ENCODE data around the gene CNPY1. TPM values are rescaled to one million over a fixed set of nuclear protein-coding genes. Genes with fewer than 3 reads are reported as not detected.
"Not testable (repeated sequence)": the region's sequence is repeated elsewhere in the genome, so short reads cannot be mapped to it uniquely, and the experiment has no call there.

The CNPY1 gene
- total RNA-seq, 1 donor from 2014 or later: not detected

DNA sequence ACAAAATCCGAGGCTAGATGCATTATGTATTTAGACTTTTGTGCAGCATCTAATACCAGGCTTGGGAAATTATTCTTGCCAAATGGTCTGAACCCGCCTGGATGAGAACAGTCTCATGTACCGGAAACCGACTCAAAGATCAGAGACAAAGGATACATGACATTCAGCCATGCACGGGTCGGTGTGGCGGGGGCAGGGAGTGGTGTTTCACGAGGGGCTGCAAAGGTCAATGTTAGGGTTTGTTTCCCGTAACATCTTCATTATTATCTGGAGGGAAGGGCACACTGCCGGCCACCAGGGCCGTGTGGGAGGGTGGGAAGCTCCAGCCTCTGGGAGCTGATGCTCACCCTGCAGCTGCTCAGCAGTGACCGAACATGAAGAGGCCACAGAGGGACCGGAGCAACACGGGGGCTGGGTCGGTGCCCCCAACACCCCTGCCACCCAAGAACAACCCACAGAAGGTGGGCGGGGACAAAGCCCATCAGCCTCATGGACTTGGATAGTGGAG lies 23.1 kb downstream of the CNPY1 start:
- Mint-ChIP-seq H3K4me3 (ENCODE audit: unreplicated experiment) (no peak overlapping the region), H3K27me3 (ENCODE audit: unreplicated experiment) (peaks cover 8% of the 10 kb centered on the region), H3K36me3 (ENCODE audit: unreplicated experiment) (peaks cover 5% of the 10 kb centered on the region), H3K9me3 (ENCODE audit: unreplicated experiment) (peaks cover 3% of the 10 kb centered on the region), H3K27ac (ENCODE audit: unreplicated experiment) (no peak overlapping the region), H3K4me1 (ENCODE audit: low read depth, unreplicated experiment) (no peaks in the 10 kb centered on the region)
- TF ChIP-seq, protein P1, sequence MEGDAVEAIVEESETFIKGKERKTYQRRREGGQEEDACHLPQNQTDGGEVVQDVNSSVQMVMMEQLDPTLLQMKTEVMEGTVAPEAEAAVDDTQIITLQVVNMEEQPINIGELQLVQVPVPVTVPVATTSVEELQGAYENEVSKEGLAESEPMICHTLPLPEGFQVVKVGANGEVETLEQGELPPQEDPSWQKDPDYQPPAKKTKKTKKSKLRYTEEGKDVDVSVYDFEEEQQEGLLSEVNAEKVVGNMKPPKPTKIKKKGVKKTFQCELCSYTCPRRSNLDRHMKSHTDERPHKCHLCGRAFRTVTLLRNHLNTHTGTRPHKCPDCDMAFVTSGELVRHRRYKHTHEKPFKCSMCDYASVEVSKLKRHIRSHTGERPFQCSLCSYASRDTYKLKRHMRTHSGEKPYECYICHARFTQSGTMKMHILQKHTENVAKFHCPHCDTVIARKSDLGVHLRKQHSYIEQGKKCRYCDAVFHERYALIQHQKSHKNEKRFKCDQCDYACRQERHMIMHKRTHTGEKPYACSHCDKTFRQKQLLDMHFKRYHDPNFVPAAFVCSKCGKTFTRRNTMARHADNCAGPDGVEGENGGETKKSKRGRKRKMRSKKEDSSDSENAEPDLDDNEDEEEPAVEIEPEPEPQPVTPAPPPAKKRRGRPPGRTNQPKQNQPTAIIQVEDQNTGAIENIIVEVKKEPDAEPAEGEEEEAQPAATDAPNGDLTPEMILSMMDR (IDR thresholded peaks at IDR 0.05; ENCODE audit: partially characterized antibody, unreplicated experiment): no peak
- no peak for DNase-seq

DNA sequence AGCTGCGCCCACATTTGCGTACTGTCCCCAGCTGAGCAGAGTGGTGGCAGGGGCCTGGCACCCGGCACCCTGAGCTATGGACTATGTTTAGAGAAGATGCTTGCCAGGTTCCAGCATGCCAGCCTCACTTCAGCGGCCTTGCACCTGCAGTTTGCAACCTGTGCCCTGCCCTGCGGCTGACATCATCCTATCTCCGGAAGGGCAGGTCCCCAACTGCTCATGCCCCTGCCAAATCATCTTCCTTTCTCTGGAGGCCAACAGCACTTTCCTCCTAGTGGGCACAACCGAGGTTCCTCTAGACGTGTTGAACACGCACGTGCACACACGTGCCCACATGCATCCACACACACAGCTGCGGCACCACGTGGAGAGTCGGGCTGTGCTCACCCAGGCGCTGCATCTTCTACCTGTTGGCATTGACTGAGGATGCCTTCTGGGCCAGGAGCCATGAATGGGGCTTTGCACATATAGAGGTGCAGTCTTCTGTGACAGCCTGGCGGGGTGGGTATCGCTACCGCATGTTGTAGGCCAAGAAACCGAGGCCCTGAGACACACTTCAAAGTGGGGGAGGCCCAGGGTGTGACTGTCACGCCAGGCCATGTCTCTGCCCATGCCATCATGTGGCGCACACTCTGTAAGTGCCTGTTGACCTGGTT lies 24.5 kb downstream of the CNPY1 start:
- H3K4me1 Mint-ChIP-seq (ENCODE audit: low read depth, unreplicated experiment): no peaks in the 10 kb centered on the region
- DNase-seq: no peak
- no peak overlapping the region for H3K27ac Mint-ChIP-seq (ENCODE audit: unreplicated experiment)
- TF ChIP-seq, protein P1 (IDR thresholded peaks at IDR 0.05; ENCODE audit: partially characterized antibody, unreplicated experiment): no peak
- H3K4me3 Mint-ChIP-seq (ENCODE audit: unreplicated experiment): no peak overlapping the region
- H3K9me3 Mint-ChIP-seq (ENCODE audit: unreplicated experiment): peaks cover 3% of the 10 kb centered on the region
- H3K27me3 Mint-ChIP-seq (ENCODE audit: unreplicated experiment): peaks cover 15% of the 10 kb centered on the region
- H3K36me3 Mint-ChIP-seq (ENCODE audit: unreplicated experiment): peaks cover 5% of the 10 kb centered on the region

GRCh38 chr7:155521007-155521742 lies 25.2 kb downstream of the CNPY1 start:
- no peak overlapping the region for H3K4me3 Mint-ChIP-seq (ENCODE audit: unreplicated experiment)
- no peak overlapping the region for H3K27ac Mint-ChIP-seq (ENCODE audit: unreplicated experiment)
- H3K9me3 Mint-ChIP-seq (ENCODE audit: unreplicated experiment): peaks cover 3% of the 10 kb centered on the region
- H3K4me1 Mint-ChIP-seq (ENCODE audit: low read depth, unreplicated experiment): no peaks in the 10 kb centered on the region
- TF ChIP-seq, protein P1 (IDR thresholded peaks at IDR 0.05; ENCODE audit: partially characterized antibody, unreplicated experiment): no peak
- H3K36me3 Mint-ChIP-seq (ENCODE audit: unreplicated experiment): peaks cover 5% of the 10 kb centered on the region
- H3K27me3 Mint-ChIP-seq (ENCODE audit: unreplicated experiment): peaks cover 14% of the 10 kb centered on the region
- no peak for DNase-seq

DNA sequence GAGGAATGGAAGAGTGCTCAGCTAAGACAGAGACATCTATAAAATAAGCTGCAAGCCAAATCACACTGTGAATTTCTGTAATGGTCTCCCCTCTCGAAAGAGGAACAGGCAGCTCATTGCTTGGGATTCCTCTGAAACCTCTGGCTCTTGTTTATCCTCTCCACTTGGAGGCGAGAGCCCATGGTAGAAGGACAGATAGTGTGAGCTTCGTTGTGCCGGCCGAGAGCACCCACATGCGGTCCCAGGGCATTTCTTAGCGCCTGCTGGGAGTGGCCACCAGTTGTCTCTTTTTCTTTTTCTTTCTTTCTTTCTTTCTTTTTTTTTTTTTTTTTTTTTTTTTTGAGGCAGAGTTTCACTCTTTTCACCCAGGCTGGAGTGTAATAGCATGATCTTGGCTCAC lies 26.2 kb downstream of the CNPY1 start:
- TF ChIP-seq, protein P1 (IDR thresholded peaks at IDR 0.05; ENCODE audit: partially characterized antibody, unreplicated experiment): no peak
- Mint-ChIP-seq H3K9me3 (ENCODE audit: unreplicated experiment) (peaks cover 1% of the 10 kb centered on the region), H3K27ac (ENCODE audit: unreplicated experiment) (no peak overlapping the region), H3K4me1 (ENCODE audit: low read depth, unreplicated experiment) (no peaks in the 10 kb centered on the region), H3K27me3 (ENCODE audit: unreplicated experiment) (peaks cover 12% of the 10 kb centered on the region), H3K36me3 (ENCODE audit: unreplicated experiment) (peaks cover 4% of the 10 kb centered on the region), H3K4me3 (ENCODE audit: unreplicated experiment) (no peak overlapping the region)
- DNase-seq: no peak

GRCh38 chr7:155519358-155519757 lies 27.0 kb downstream of the CNPY1 start:
- H3K27me3 Mint-ChIP-seq (ENCODE audit: unreplicated experiment): peaks cover 12% of the 10 kb centered on the region
- not testable (repeated sequence) for H3K27ac Mint-ChIP-seq (ENCODE audit: unreplicated experiment); H3K36me3 Mint-ChIP-seq (ENCODE audit: unreplicated experiment); H3K9me3 Mint-ChIP-seq (ENCODE audit: unreplicated experiment); DNase-seq; H3K4me3 Mint-ChIP-seq (ENCODE audit: unreplicated experiment); H3K4me1 Mint-ChIP-seq (ENCODE audit: low read depth, unreplicated experiment)
